ENCODE data around the gene PIP5K1C.
"Not testable (repeated sequence)": the region's sequence is repeated elsewhere in the genome, so short reads cannot be mapped to it uniquely, and the experiment has no call there.

Gene PIP5K1C

GRCh38 chr19:3586707-3587346 is 113.4 kb downstream of the PIP5K1C start:
- DNase-seq (ENCODE audit: low spot score), result no peak

DNA sequence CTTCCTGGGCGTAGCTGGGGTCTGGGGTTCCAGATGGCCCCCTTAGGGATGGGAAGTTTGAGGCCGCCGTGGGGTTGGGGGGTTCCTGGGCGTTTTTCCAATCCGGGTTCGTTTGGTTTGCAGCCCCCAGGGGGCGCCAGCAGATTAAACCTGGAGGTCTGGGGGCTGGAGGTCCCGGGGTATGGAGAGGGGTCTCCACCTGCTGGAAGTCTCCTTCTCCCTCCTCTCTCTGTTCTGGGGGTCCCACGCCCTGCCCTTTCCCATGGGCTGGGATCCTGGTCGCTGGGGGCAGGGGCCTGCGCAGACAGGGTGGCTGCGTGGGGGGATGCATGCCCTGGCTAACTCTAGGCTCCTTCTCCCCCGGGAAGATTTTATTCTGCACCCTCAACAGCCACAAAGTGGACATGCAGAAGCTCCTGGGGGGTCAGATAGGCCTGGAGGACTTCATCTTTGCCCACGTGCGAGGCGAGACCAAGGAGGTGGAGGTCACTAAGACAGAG is 114.1 kb downstream of the PIP5K1C start:
- DNase-seq (ENCODE audit: low spot score), result no peak

DNA sequence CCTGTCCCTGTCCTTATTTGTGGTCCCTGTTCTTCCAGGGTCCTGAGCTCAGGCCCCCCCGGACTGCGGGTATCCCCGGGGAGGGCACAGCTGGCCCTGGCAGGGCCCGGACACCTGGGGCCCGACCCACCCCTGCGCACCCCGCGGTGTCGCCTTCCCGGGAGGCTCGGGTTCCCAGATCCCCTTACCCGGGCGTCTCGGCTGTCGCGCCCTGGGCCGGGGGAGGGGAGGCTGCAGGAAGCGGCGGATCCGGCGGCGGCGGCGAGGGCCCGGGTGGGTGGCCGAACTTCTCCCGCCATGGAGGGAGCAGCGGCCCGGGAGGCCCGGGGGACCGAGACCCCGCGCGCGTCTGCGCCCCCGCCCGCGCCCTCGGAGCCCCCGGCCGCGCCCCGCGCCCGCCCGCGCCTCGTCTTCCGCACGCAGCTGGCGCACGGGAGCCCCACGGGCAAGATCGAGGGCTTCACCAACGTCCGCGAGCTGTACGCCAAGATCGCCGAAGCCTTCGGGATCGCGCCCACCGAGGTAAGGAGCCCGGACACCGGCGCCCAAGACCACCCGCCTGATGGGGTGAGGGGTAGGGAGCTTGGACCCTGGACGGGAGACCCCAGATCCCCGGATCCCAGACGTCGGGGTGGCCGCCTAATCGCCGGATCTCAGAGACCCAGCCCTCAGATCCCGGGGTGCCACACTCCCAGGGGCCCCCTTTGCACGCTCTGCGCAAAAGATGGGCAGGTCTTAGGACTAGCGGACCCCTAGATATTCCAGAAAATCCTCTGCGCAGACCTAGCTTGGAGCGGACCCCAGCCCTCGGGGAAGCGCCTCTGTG is 114.8 kb downstream of the PIP5K1C start, which contains the start of gene GIPC3:
Gene GIPC3 (plus strand): TSS at position 178 of the 826 bp plus-strand sequence. CDS start 120 bp downstream, at position 298.
- no peak for DNase-seq (ENCODE audit: low spot score)

DNA sequence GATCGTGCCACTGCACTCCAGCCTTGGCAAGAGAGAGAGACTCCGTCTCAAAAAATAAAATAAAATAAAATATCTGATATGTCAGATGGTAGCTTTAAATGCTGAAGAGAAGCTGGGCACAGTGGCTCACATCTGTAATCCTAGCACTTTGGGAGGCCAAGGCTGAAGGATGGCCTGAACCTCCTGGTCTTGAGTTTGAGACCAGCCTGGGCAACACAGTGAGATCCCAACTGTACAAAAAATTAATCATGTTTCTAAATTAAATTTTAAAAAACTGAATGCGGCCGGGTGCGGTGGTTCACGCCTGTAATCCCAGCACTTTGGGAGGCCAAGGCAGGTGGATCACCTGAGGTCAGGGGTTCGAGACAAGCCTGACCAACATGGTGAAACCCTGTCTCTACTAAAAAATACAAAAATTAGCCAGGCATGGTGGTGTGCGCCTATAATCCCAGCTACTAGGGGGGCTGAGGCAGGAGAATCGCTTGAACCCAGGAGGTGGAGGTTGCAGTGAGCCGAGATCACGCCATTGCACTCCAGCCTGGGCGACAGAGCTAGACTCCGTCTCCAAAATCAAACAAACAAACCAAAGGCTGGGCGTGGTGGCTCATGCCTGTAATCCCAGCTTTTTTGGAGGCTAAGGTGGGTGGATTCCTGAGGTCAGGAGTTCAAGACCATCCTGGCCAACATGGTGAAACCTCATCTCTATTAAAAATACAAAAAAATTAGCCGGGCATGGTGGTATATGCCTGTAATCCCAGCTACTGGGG is 116.0 kb downstream of the PIP5K1C start:
- DNase-seq (ENCODE audit: low spot score), result not testable (repeated sequence)

DNA sequence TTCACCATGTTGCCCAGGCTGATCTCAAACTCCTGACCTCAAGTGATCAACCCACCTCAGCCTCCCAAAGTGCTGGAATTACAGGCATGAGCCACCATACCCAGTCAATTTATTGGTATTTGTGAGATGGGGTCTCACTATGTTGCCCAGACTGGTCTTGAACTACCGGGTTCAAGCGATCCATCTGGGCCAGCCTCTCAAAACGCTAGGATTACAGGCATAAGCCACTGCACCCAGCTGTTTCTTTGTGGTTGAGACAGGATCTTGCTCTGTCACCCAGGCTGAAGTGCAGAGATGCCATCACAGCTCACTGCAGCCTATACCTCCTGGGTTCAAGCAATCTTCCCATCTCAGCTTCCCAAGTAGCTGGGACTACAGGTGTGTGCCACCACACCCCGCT is 118.5 kb downstream of the PIP5K1C start:
- DNase-seq (ENCODE audit: low spot score), result not testable (repeated sequence)
